Sigmoid colon (tissue), 3 donors: Measurements from ENCODE around the gene GYS2.

Experiments used
- POLR2A ChIP-seq, 2 donors: fragments of 450-650 bp; IDR thresholded peaks; one replicate each; pipeline ENCODE4 v1.6.1; 2016; ENCODE audit warnings: antibody characterized with exemption in 2 of 2, mild to moderate bottlenecking in 2 of 2, moderate library complexity in 2 of 2
- TF ChIP-seq, protein P1 (sequence below), 4 experiments: fragments of 450-650 bp in 3 of 4; fragments of 200-600 bp in 1 of 4; IDR thresholded peaks; one replicate each; pipeline ENCODE4 v1.5.1; 2016 to 2019; ENCODE audit warnings: antibody characterized with exemption in 4 of 4, mild to moderate bottlenecking in 3 of 4, moderate library complexity in 2 of 4

DNA sequence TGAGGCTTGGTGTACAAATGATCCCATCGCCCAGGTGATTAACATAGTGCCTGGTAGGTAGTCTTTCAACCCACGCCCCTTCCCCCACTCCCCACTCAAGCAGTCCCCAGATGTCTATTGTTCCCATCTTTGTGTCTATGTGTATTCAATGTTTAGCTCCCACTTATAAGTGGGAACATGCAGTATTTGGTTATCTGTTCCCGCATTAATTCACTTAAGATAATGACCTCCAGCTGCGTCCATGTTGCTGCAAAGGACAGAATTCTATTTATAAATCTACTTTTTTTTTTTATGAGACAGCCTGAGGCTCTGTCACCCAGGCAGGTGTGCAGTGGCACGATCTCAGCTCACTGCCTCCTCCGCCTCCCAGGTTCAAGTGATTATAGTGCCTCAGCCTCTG is 62.9 kb downstream of the GYS2 start:
- TF ChIP-seq, protein P1, sequence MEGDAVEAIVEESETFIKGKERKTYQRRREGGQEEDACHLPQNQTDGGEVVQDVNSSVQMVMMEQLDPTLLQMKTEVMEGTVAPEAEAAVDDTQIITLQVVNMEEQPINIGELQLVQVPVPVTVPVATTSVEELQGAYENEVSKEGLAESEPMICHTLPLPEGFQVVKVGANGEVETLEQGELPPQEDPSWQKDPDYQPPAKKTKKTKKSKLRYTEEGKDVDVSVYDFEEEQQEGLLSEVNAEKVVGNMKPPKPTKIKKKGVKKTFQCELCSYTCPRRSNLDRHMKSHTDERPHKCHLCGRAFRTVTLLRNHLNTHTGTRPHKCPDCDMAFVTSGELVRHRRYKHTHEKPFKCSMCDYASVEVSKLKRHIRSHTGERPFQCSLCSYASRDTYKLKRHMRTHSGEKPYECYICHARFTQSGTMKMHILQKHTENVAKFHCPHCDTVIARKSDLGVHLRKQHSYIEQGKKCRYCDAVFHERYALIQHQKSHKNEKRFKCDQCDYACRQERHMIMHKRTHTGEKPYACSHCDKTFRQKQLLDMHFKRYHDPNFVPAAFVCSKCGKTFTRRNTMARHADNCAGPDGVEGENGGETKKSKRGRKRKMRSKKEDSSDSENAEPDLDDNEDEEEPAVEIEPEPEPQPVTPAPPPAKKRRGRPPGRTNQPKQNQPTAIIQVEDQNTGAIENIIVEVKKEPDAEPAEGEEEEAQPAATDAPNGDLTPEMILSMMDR (IDR thresholded peaks at IDR 0.05), result no peak
- no peak for TF ChIP-seq POLR2A (IDR thresholded peaks at IDR 0.05)
